GM21447 (cell line): Measurements from ENCODE around the gene OLFM1.

ENCODE experiments used
- ATAC-seq: cut with Tn5 transposase; IDR thresholded peaks from one replicate; pipeline ENCODE4 v1.9.1; 2021; ENCODE audit not compliant: unreplicated experiment

OLFM1 gene

GRCh38 chr9:135087489-135087792 lies at the start of gene OLFM1:
Gene OLFM1, plus strand, starts transcription at chr9:135087668. Its CDS starts 322 bp downstream, at chr9:135087990.
- no peak for ATAC-seq

- no peak for ATAC-seq
These were observed 49.1 kb upstream of the OLFM1 start for GRCh38 chr9:135038331-135038730.

- ATAC-seq, result no peak
These were observed 48.6 kb upstream of the OLFM1 start for GRCh38 chr9:135038826-135039225.

DNA sequence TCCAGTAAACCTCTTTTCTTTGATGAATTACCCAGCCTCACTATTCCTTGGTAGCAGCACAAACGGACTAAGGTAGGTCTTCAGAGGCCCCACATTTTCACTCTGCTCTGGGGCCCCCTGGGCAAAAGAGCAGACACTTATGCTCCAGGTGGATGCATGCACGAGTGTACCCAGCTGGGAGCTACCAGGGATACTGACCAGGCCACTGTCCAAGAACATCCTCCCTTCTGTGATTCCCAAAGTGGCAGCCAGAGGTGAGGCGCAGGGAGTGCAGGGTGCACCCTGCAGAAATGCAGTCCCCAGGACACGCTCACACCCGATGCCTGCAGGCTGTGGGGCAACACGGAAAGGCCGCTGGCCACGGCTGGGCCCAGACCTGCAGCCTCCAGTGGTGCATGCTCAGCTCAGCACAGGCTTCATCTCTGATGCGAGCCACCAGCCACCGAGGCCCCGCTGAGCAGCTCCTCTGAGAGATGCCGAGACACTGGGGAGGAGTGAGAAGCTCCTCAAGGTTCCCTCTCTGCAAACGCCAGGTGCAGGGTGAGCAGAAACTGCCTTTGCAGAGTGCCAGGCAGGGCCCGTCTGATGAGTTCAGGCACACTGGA lies 48.1 kb upstream of the OLFM1 start:
- no peak for ATAC-seq

DNA sequence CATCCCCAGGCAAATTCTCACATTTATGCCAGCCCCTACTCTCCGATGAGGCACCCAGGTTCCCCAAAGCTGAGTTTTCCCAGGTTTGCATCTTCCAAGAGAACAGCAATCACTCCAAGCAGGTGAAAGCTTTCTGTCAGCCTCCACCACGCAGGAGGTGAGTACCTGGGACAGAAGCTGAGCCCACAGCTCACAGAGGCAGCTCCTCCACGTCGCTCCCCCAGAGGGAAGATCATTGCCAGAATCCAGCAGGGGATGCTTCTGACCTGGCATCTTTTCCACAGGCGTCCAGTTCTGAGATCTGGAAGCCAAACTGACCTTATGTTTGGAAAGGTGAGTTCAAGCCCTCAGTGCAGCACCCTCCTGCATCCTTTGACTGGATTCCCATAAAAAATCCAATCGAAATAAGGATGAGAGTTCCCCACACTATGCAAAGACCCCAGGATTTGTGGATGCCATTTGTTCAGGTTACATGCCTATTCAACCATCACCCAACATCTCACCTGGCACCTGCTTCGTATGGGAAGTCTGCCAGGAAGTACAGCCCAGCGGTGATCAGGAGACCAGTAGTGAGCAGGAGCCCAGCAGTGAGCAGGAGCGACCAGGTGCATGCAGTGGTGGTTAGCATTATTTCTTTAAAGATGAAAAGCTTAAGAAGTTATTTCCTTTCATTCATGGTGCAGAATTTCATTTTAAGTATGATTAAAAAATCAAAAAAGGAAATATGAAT lies 47.4 kb upstream of the OLFM1 start:
- ATAC-seq, result no peak

DNA sequence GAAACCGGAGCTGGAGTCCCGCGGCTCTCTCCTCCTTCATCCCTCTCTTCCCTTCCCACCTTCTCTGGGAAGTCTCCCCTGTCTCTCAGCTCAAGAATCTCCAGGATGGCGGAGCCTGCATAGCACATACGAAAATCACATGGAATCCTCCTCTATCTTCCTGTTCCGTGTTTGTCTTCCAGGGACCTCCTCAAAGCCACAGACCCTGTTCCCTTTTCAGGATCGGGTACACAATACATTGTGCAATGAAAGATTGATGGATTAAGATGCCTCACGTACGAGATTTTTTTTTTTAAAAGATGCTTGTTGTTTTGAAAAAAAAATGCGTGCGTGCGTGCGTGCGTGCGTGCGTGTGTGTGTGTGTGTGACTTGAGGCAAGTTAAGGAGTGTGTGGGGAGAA lies 46.6 kb upstream of the OLFM1 start:
- no peak for ATAC-seq

GRCh38 chr9:135043345-135043744 lies 44.1 kb upstream of the OLFM1 start:
- ATAC-seq, result no peak

GRCh38 chr9:135045264-135045927 lies 42.1 kb upstream of the OLFM1 start:
- ATAC-seq, result no peak

DNA sequence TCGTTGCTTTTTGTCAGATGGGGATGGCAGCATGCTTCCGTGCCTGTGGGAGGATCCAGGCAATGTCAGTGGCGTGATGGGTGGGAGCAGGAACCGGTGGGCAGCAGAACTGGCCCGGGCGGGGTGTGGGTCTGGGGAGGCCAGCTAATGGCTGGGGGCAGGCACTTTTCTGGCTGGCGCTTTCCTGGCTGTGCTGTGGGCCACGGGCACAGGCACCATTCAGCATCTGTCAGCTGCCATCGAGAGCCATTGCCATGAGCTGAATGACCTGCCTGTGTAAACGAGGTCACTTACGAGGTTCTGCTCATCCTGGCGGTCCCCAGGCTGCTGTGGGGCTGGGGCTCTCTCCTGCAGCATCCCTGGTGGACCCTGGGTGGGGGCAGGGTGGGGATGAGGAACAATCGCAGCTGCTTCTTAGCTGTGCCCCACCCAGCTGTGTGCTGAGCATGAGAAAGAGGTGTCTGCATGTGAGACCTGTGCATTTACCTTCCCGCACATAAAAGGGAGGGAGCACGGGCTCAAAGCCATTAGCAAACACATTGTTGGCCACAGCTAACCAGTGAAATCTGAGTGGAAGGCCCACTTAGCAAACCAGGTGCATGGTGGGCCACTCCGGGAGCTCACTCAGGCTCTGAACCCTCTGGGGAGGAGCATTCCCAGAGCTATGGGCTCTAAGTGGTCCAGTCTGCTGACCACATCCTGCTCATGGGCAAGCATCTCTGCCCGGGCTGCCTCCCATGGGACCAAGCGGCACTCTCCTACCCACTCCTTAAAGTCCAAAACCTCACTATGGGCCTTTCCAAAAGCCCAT lies 41.3 kb upstream of the OLFM1 start:
- no peak for ATAC-seq

- ATAC-seq, result no peak
These were observed 40.6 kb upstream of the OLFM1 start for GRCh38 chr9:135046739-135047350.

- no peak for ATAC-seq
These were observed 39.9 kb upstream of the OLFM1 start for GRCh38 chr9:135047521-135047920.

DNA sequence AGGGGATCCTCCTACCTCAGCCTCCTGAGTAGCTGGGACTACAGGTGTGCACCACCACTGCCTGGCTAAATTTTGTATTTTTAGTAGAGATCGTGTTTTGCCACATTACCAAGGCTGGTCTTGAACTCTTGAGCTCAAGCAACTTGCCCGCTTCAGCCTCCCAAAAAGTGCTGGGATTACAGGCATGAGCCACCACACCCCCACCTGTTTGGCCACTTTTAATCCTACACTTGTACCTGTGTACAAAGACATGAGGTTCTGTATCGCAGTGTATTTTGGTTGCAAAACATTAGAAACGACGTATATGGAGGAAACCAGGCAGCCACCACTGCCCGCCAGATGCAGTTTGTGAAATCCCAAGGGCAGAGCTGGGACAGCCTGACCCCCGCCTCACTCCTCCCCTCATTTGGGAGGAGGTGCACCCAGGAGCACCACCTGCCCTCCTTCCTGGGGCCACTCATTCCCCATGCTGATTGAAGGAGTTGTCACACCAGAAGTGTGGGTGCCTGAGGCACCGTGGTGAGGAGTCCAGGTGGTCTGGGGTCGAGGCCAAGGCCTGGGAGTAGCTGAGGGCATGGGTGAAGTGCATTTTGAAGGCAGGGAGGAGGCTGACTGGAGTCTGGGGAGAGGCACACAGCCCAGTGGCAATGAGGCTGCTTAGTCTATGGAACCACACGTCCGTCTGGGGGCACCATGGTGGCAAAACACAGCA lies 39.3 kb upstream of the OLFM1 start:
- ATAC-seq, result no peak

DNA sequence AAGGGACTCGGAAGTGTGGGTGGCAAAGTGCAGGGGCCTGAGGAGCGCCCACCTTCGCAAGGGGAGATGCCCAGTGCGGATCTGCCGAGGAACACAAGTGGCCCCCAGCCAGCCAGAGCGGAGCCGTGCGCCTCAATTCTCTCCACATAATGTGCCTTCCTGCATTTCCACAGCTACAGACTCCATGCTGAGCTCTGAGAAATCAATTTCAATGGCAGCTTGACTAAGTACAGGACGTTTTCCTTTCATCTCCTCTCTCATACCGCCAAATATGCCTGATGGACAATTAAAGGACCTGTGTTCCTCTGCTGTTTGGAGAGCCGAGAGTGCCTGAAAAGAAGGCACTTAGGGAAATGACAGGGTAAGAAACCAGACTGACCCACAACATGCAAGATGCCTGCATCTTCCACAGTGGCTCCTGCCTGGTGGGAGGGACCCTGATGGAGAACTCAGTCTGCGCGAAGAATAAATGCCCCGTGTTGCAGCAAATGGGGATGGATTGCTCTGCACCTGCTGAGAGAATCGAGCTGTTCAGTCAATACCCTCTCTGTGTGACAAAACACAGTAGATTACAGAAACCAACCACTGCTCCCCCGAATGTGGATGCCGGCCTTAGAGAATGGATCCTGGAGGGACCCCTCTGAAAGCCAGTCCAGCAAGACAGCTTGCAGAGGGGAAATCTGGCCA lies 38.6 kb upstream of the OLFM1 start:
- ATAC-seq, result no peak

DNA sequence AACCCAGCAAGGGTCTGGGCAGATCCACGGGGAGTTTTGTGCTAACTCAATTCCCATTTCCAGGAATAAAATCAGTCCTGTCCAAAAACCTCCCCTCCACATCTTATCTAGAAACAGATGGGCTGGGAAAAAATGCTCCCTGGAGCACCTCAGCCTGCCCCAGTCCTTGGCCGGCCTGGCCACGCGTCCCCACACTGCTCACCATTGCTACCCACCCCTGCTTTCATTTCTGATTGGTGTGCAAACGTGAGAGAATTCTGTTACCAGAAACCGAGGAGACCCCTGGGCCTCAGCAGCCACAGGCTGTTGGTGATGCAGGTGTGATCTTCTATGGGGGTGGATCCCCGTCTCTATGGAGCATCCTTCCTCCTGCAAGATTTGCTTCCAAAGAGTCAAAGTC lies 38.0 kb upstream of the OLFM1 start:
- ATAC-seq, result no peak

GRCh38 chr9:135050072-135050990 lies 37.1 kb upstream of the OLFM1 start:
- ATAC-seq, result no peak

GRCh38 chr9:135051316-135052038 lies 36.0 kb upstream of the OLFM1 start:
- ATAC-seq, result no peak

DNA sequence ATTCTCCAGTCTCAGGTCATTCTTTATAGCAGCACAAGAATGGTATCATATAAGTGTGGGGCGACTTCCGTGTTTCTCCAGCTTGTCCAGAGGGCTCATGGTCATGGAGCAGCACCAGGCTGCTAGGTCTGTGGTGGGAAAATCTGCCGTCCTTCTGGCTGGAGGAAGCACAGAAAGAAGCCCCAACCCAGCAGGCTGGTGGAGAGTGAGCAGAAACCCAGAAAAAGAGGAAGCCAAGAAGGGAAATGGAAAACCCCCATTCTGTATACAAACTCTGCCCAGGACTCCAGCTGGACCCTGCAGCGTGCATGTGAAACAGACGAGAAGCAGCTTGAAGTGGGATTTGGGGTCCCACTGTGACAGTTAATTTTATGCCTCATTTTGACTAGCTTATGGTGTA lies 34.3 kb upstream of the OLFM1 start:
- no peak for ATAC-seq

GRCh38 chr9:135055181-135055580 lies 32.3 kb upstream of the OLFM1 start:
- ATAC-seq, result no peak
